GM23248 (cell line): ENCODE data around the gene SPTSSA.

Experiments
- EZH2 ChIP-seq: fragments of 200-600 bp; sonication (generic); IDR thresholded peaks from 2 replicates; pipeline ENCODE4 v1.6.1; 2018; ENCODE audit warnings: antibody characterized with exemption, mild to moderate bottlenecking; ENCODE audit not compliant: insufficient read depth, poor library complexity, severe bottlenecking
- EZH2phosphoT487 ChIP-seq: fragments of 200-600 bp; sonication (generic); IDR thresholded peaks from 2 replicates; pipeline ENCODE4 v1.6.1; 2018; ENCODE audit warnings: antibody characterized with exemption, moderate library complexity, mild to moderate bottlenecking, low read depth; ENCODE audit not compliant: insufficient read depth

GRCh38 chr14:34449819-34450541 is 12.1 kb downstream of the SPTSSA start:
- TF ChIP-seq EZH2, result no peak
- TF ChIP-seq EZH2phosphoT487, result no peak
